ENCODE results near the gene CCNG2. TPM values are rescaled to one million over a fixed set of nuclear protein-coding genes. Genes with fewer than 3 reads are reported as not detected.

The CCNG2 gene
- total and polyA plus RNA-seq, 2 of the 13 experiments (the other 11 are each of a cell fraction or from before 2014, with no cell fraction given), result 3.9 to 11.5 TPM

GRCh38 chr4:77155631-77156452 is 1.2 kb upstream of the CCNG2 start:
- POLR2A ChIA-PET, result interaction anchor here (1.5 to 1.6 kb wide), 2 partner anchors 79 to 81 kb away, joined by 3 read pairs; partner anchors contain the start of gene CCNI
- intact Hi-C loops (cut with micrococcal nuclease; ENCODE audit: unreplicated experiment), result loop anchor here (2.0 to 5.0 kb wide), 2 partner anchors 46 to 79 kb away; no protein-coding TSS in a partner anchor
- CTCF ChIA-PET (ENCODE audit: low intra/inter-chr PET ratio, low total read pairs), result no interaction called here
- TF ChIP-seq ZNF556 (CRISPR knock-in tag; IDR thresholded peaks at IDR 0.05; ENCODE audit: borderline replicate concordance) (no peak), ZNF646 (CRISPR knock-in tag; IDR thresholded peaks at IDR 0.05) (no peak), ADNP (CRISPR knock-in tag; IDR thresholded peaks at IDR 0.05) (no peak), ZBTB14 (CRISPR knock-in tag; IDR thresholded peaks at IDR 0.05) (no peak), ZNF225 (CRISPR knock-in tag; IDR thresholded peaks at IDR 0.05) (no peak), GZF1 (CRISPR knock-in tag; IDR thresholded peaks at IDR 0.05) (peak; percentile 78; the same call in 1 of the 2 replicates), ZNF317 (CRISPR knock-in tag; IDR thresholded peaks at IDR 0.05) (no peak), TAF1 (CRISPR knock-in tag; IDR thresholded peaks at IDR 0.05) (no peak), THAP9 (CRISPR knock-in tag; IDR thresholded peaks at IDR 0.05; ENCODE audit: borderline replicate concordance) (no peak), ZEB1 (IDR thresholded peaks at IDR 0.05; ENCODE audit: insufficient replicate concordance, low read depth) (peak; percentile 4)

More at GRCh38 chr4:77155631-77156452, 1.2 kb upstream of the CCNG2 start:
- H3K4me3 ChIP-seq (replicated peaks in 1 of 3; ENCODE audit: insufficient read depth in 1 of 3, low read depth in 2 of 3, low read length in 3 of 3), result peak overlapping the region; percentile 41 to 99 (median 71)
- peaks cover 6% of the 10 kb centered on the region for H3K79me2 ChIP-seq (ENCODE audit: insufficient read depth, low read length)
- FAIRE-seq, result no peak
- no TSS peak for BruUV-seq (replicated peaks)
- H4K20me1 ChIP-seq (ENCODE audit: insufficient read depth, low read length), result no peaks in the 10 kb centered on the region
- H3K27me3 ChIP-seq (ENCODE audit: control insufficient read depth in 1 of 2, insufficient read depth in 2 of 2, low read length in 2 of 2), result peaks cover 0 to 6% of the 10 kb centered on the region in 2 experiments; a peak in 1 of 5 replicates
- DNase-seq (ENCODE audit: low spot score), result no peak
- H3K4me1 ChIP-seq (ENCODE audit: insufficient read depth, low read length), result peaks cover 27% of the 10 kb centered on the region
- peak overlapping the region; percentile 88 for H3K4me2 ChIP-seq (ENCODE audit: low read depth, low read length)
- no peaks in the 10 kb centered on the region for H3K9me3 ChIP-seq (ENCODE audit: low read length)
- H3K9ac ChIP-seq (ENCODE audit: insufficient read depth, low read depth, low read length), result no peak overlapping the region
- 7% methylated on average over 15 of the region's 15 CpGs for WGBS (ENCODE audit: low lambda C conversion rate)
- H2AFZ ChIP-seq (ENCODE audit: low read length), result peak overlapping the region; percentile 74
- H3K27ac ChIP-seq (ENCODE audit: extremely low read length, insufficient read depth, low read length), result no peak overlapping the region
- in situ Hi-C loops (cut with HindIII; ENCODE audit: extremely low pct_ligation_motif_present, low pct_unique_long_range_greater_than_20kb), result loop anchor here (5.0 kb wide), 1 partner anchor 79 kb away; the partner anchor contains the start of gene CCNI
- ATAC-seq, result no peak
- H3K36me3 ChIP-seq (replicated peaks in 1 of 2; ENCODE audit: control insufficient read depth in 1 of 2, insufficient read depth in 2 of 2, low read length in 2 of 2), result peaks cover 0 to 10% of the 10 kb centered on the region in 2 experiments; a peak in 1 of 5 replicates

Measured in HepG2 (cell line).